Activated effector memory CD4-positive, alpha-beta T cell treated with Interleukin-2 at 50 U/mL for 16 hours (primary cell): Measurements from ENCODE around the gene HS3ST4.

Experiments used
- DNase-seq: peaks from one replicate; pipeline ENCODE4 v3.0.0-alpha.2; 2020

HS3ST4 gene

GRCh38 chr16:25828510-25828909 lies 136.8 kb downstream of the HS3ST4 start:
- DNase-seq = no peak

- no peak for DNase-seq
Measured at GRCh38 chr16:25832291-25832690, 140.5 kb downstream of the HS3ST4 start.

GRCh38 chr16:25834101-25834500 lies 142.3 kb downstream of the HS3ST4 start:
- no peak for DNase-seq

- no peak for DNase-seq
Measured at GRCh38 chr16:25835126-25835525, 143.4 kb downstream of the HS3ST4 start.

- no peak for DNase-seq
Measured at GRCh38 chr16:25838724-25839186, 147.0 kb downstream of the HS3ST4 start.

GRCh38 chr16:25841761-25842160 lies 150.0 kb downstream of the HS3ST4 start:
- DNase-seq = no peak

- no peak for DNase-seq
Measured at GRCh38 chr16:25845901-25846300, 154.1 kb downstream of the HS3ST4 start.

GRCh38 chr16:25854141-25854540 lies 162.4 kb downstream of the HS3ST4 start:
- no peak for DNase-seq

- DNase-seq = no peak
Measured at GRCh38 chr16:25855063-25855462, 163.3 kb downstream of the HS3ST4 start.

GRCh38 chr16:25855818-25856217 lies 164.1 kb downstream of the HS3ST4 start:
- DNase-seq = no peak

- no peak for DNase-seq
Measured at GRCh38 chr16:25859645-25860044, 167.9 kb downstream of the HS3ST4 start.

- no peak for DNase-seq
Measured at GRCh38 chr16:25867041-25867440, 175.3 kb downstream of the HS3ST4 start.

GRCh38 chr16:25868106-25868505 lies 176.3 kb downstream of the HS3ST4 start:
- no peak for DNase-seq

GRCh38 chr16:25868706-25869370 lies 177.1 kb downstream of the HS3ST4 start:
- DNase-seq = no peak

- no peak for DNase-seq
Measured at GRCh38 chr16:25872369-25873070, 180.8 kb downstream of the HS3ST4 start.

- DNase-seq = no peak
Measured at GRCh38 chr16:25874196-25874595, 182.4 kb downstream of the HS3ST4 start.

GRCh38 chr16:25875956-25876598 lies 184.3 kb downstream of the HS3ST4 start:
- DNase-seq = no peak

GRCh38 chr16:25877103-25877502 lies 185.3 kb downstream of the HS3ST4 start:
- DNase-seq = no peak

GRCh38 chr16:25886598-25886997 lies 194.8 kb downstream of the HS3ST4 start:
- no peak for DNase-seq

GRCh38 chr16:25888868-25889267 lies 197.1 kb downstream of the HS3ST4 start:
- DNase-seq = no peak

- DNase-seq = no peak
Measured at GRCh38 chr16:25893332-25893731, 201.6 kb downstream of the HS3ST4 start.

GRCh38 chr16:25894093-25894492 lies 202.3 kb downstream of the HS3ST4 start:
- no peak for DNase-seq

- no peak for DNase-seq
Measured at GRCh38 chr16:25895380-25895779, 203.6 kb downstream of the HS3ST4 start.

- DNase-seq = no peak
Measured at GRCh38 chr16:25896411-25896810, 204.7 kb downstream of the HS3ST4 start.
